Right lobe of liver (tissue), 6 donors: ENCODE results near the gene REN. TPM values are rescaled to one million over a fixed set of nuclear protein-coding genes. Genes with fewer than 3 reads are reported as not detected.
A peak's percentile ranks its signal among the peaks of the same experiment; 100 is the strongest.

Experiments used
- ATAC-seq, 4 donors: fragments of 200-7000 bp; cut with Tn5 transposase; one replicate each; pipeline ENCODE4 v1.9.1; 2020; ENCODE audit warnings: mild to moderate bottlenecking in 4 of 4, moderate library complexity in 4 of 4
- DNase-seq, 3 donors: peaks; one replicate each; pipeline ENCODE4 v3.0.0-alpha.2; 2020
- H3K27ac ChIP-seq, 3 donors: fragments of 200-600 bp; one replicate each; pipeline ENCODE4 v1.8.0; 2022
- H3K27me3 ChIP-seq, 2 donors: fragments of 200-600 bp; one replicate each; pipeline ENCODE4 v1.8.0; 2022
- H3K36me3 ChIP-seq, 4 donors: fragments of 200-600 bp; sonication (generic) in 1 of 4; one replicate each; pipeline versions ENCODE4 v1.5.1 to v1.8.0; 2017 to 2022; ENCODE audit warnings: control low read depth in 1 of 4
- H3K4me1 ChIP-seq, 4 donors: fragments of 200-600 bp; sonication (generic) in 1 of 4; one replicate each; pipeline versions ENCODE4 v1.5.1 to v1.8.0; 2017 to 2022; ENCODE audit warnings: control low read depth in 1 of 4
- H3K4me3 ChIP-seq, 3 donors: fragments of 200-600 bp; one replicate each; pipeline ENCODE4 v1.8.0; 2022
- H3K9me3 ChIP-seq, 4 donors: fragments of 200-600 bp; sonication (generic) in 1 of 4; one replicate each; pipeline versions ENCODE4 v1.5.1 to v1.8.0; 2017 to 2022; ENCODE audit warnings: control low read depth in 1 of 4
- CTCF ChIP-seq, 4 donors: fragments of 200-600 bp in 3 of 4; fragments of 450-650 bp in 1 of 4; IDR thresholded peaks; one replicate each; pipeline versions ENCODE4 v1.5.1 to v1.8.0; 2016 to 2022; ENCODE audit warnings: antibody characterized with exemption in 4 of 4, mild to moderate bottlenecking in 2 of 4
- POLR2A ChIP-seq: fragments of 450-650 bp; IDR thresholded peaks from one replicate; pipeline ENCODE4 v1.6.1; 2017; ENCODE audit warnings: antibody characterized with exemption, mild to moderate bottlenecking
- WGBS: methylation state at CpG from one replicate; pipeline ENCODE4 v1.1.6; 2018; ENCODE audit warnings: low coverage, low lambda C conversion rate; ENCODE audit not compliant: insufficient coverage; ENCODE audit errors: missing lambda C conversion rate; 5-methylcytosine and 5-hydroxymethylcytosine counted together
- intact Hi-C, 2 donors: fragments of 100-400 bp; cut with DNase I; formaldehyde crosslinking; loops; one replicate each; pipeline versions ENCODE4 v1.11.2 to v1.14.1; 2022
- total RNA-seq, 6 experiments: library from RNA; depleted of rRNA in 2 of 6; stranded (reverse); fragments of >200 nt in 2 of 6; fragmentation: NEBNext Ultra II Directional in 3 of 6; extraction: Animal tissue kit (Norgen Biotek cat#: 25700) in 3 of 6; gene quantifications; one replicate each; pipeline versions ENCODE4 v1.1.0 to v1.2.4, GENCODE V29; 2016 to 2023
- donor health status: DM: no; HTN: yes; CAD: no.
- donor health status: DM: no; HTN: no; CAD: no.
- donor health status: DM: no; HTN: no; CAD: no.
- donor health status: DM: no; HTN: yes; CAD: no.
- donor health status: DM: no; HTN: yes; CAD: no.

REN gene
- total RNA-seq, 6 experiments from 2014 or later, result 0.25 to 0.44 (median 0.27) TPM; not detected in 1

- Histone ChIP-seq H3K9me3 (no peaks in the 10 kb centered on the region), H3K27ac (no peak overlapping the region), H3K4me3 (no peak overlapping the region), H3K4me1 (peaks cover 0 to 7% (median 0%) of the 10 kb centered on the region in 4 donors), H3K27me3 (no peaks in the 10 kb centered on the region), H3K36me3 (no peaks in the 10 kb centered on the region)
- intact Hi-C loops, result no loop called here
- no peak for DNase-seq
- TF ChIP-seq POLR2A, result no peak
- no peak for TF ChIP-seq CTCF (IDR thresholded peaks at IDR 0.05)
- peak in 1 of 4 donors; percentile 19 for ATAC-seq
- 64% methylated on average over 10 of the region's 18 CpGs for WGBS
Measured at GRCh38 chr1:204198348-204199340, 32.5 kb upstream of the REN start.

GRCh38 chr1:204197068-204197467 lies 30.9 kb upstream of the REN start:
- 60% methylated on average over 3 of the region's 5 CpGs for WGBS
- intact Hi-C loops, result no loop called here
- ATAC-seq, result peak in 2 of 4 donors; percentile 7 to 28

GRCh38 chr1:204196068-204196795 lies 30.1 kb upstream of the REN start, which contains the start of gene KISS1:
Gene KISS1, minus strand, starts transcription at chr1:204196491. Its CDS starts 3,615 bp downstream, at chr1:204192876.
- WGBS, result 19% methylated on average over 7 of the region's 18 CpGs
- TF ChIP-seq POLR2A, result no peak
- TF ChIP-seq CTCF (IDR thresholded peaks at IDR 0.05), result no peak
- no peaks in the 10 kb centered on the region for H3K27me3 ChIP-seq
- H3K36me3 ChIP-seq, result no peaks in the 10 kb centered on the region
- DNase-seq, result no peak
- ATAC-seq, result peak; percentile 45 to 52 (median 49)
- H3K27ac ChIP-seq, result no peak within 1 kb of the TSS
- intact Hi-C loops, result no loop called here
- no peak within 1 kb of the TSS for H3K4me3 ChIP-seq
- peaks cover 0 to 7% (median 0%) of the 10 kb centered on the region in 4 donors for H3K4me1 ChIP-seq
- H3K9me3 ChIP-seq, result no peaks in the 10 kb centered on the region

More at GRCh38 chr1:204197068-204197467, 30.9 kb upstream of the REN start:
- H3K9me3 ChIP-seq, result no peaks in the 10 kb centered on the region
- TF ChIP-seq POLR2A (no peak), CTCF (IDR thresholded peaks at IDR 0.05) (no peak)
- no peak overlapping the region for H3K4me3 ChIP-seq
- DNase-seq, result no peak
- no peaks in the 10 kb centered on the region for H3K27me3 ChIP-seq
- no peaks in the 10 kb centered on the region for H3K36me3 ChIP-seq
- no peak overlapping the region for H3K27ac ChIP-seq
- H3K4me1 ChIP-seq, result peaks cover 0 to 7% (median 0%) of the 10 kb centered on the region in 4 donors

- TF ChIP-seq CTCF (IDR thresholded peaks at IDR 0.05), result no peak
- no peak for TF ChIP-seq POLR2A
Measured at GRCh38 chr1:204194771-204195170, 28.6 kb upstream of the REN start.

More at GRCh38 chr1:204194771-204195170, 28.6 kb upstream of the REN start:
- Histone ChIP-seq H3K9me3 (no peaks in the 10 kb centered on the region), H3K36me3 (no peaks in the 10 kb centered on the region), H3K4me1 (peaks cover 0 to 6% (median 0%) of the 10 kb centered on the region in 4 donors), H3K4me3 (no peak overlapping the region), H3K27me3 (no peaks in the 10 kb centered on the region), H3K27ac (no peak overlapping the region)
- ATAC-seq (no peak), DNase-seq (no peak)
- intact Hi-C loops, result no loop called here
- WGBS, result 36% methylated on average over 2 of the region's 7 CpGs
